ENCODE data around the gene RAI14. TPM values are rescaled to one million over a fixed set of nuclear protein-coding genes. Genes with fewer than 3 reads are reported as not detected.
"Not testable (repeated sequence)": the region's sequence is repeated elsewhere in the genome, so short reads cannot be mapped to it uniquely, and the experiment has no call there.

The RAI14 gene
- total RNA-seq, 1 donor from 2014 or later = 11.5 TPM

DNA sequence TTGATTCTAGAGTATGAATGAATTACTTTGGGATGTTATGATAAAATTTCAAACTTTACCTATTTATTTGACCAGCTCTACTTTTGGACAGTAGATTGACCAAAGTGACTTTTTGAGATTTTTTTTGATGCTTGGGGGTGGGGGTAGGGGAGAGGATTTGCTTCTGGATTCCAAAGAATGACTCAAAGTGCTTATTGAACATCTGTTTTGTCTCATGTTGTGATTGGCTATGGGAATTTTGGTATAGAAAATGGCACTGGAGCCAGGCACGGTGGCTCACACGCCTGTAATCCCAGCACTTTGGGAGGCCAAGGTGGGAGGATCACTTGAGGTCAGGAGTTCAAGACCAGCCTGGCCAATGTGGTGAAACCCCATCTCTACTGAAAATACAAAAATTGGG lies 97.1 kb downstream of the RAI14 start:
- not testable (repeated sequence) for H3K27ac ChIP-seq (ENCODE audit: low read depth, low read length); H3K4me3 ChIP-seq (ENCODE audit: low read length in 3 of 3); H3K9ac ChIP-seq (ENCODE audit: low read depth in 1 of 3, low read length in 3 of 3); H3K9me3 ChIP-seq (ENCODE audit: control insufficient read depth in 3 of 3, low read length in 3 of 3); H3K36me3 ChIP-seq (ENCODE audit: control insufficient read depth in 3 of 3, insufficient read depth in 3 of 3, low read length in 3 of 3); H3K27me3 ChIP-seq (ENCODE audit: control insufficient read depth in 3 of 3, insufficient read depth in 3 of 3, low read length in 3 of 3); H3K4me1 ChIP-seq (ENCODE audit: control insufficient read depth in 3 of 3, insufficient read depth in 3 of 3, low read length in 3 of 3)

- H3K27ac ChIP-seq (ENCODE audit: low read depth, low read length) = no peak overlapping the region
- no peak overlapping the region for H3K4me3 ChIP-seq (ENCODE audit: low read length in 3 of 3)
- H3K9me3 ChIP-seq (ENCODE audit: control insufficient read depth in 3 of 3, low read length in 3 of 3) = no peaks in the 10 kb centered on the region
- no peaks in the 10 kb centered on the region for H3K27me3 ChIP-seq (ENCODE audit: control insufficient read depth in 3 of 3, insufficient read depth in 3 of 3, low read length in 3 of 3)
- H3K36me3 ChIP-seq (ENCODE audit: control insufficient read depth in 3 of 3, insufficient read depth in 3 of 3, low read length in 3 of 3) = no peaks in the 10 kb centered on the region
- H3K9ac ChIP-seq (ENCODE audit: low read depth in 1 of 3, low read length in 3 of 3) = no peak overlapping the region
- H3K4me1 ChIP-seq (ENCODE audit: control insufficient read depth in 3 of 3, insufficient read depth in 3 of 3, low read length in 3 of 3) = peaks cover 0 to 2% (median 0%) of the 10 kb centered on the region in 3 donors
Observed at GRCh38 chr5:34755926-34756325, 99.8 kb downstream of the RAI14 start.

GRCh38 chr5:34756781-34757624 lies 100.9 kb downstream of the RAI14 start:
- Histone ChIP-seq H3K4me1 (ENCODE audit: control insufficient read depth in 3 of 3, insufficient read depth in 3 of 3, low read length in 3 of 3) (peaks cover 0 to 2% (median 0%) of the 10 kb centered on the region in 3 donors), H3K9me3 (ENCODE audit: control insufficient read depth in 3 of 3, low read length in 3 of 3) (no peaks in the 10 kb centered on the region), H3K4me3 (ENCODE audit: low read length in 3 of 3) (no peak overlapping the region), H3K36me3 (ENCODE audit: control insufficient read depth in 3 of 3, insufficient read depth in 3 of 3, low read length in 3 of 3) (no peaks in the 10 kb centered on the region), H3K9ac (ENCODE audit: low read depth in 1 of 3, low read length in 3 of 3) (no peak overlapping the region), H3K27ac (ENCODE audit: low read depth, low read length) (no peak overlapping the region), H3K27me3 (ENCODE audit: control insufficient read depth in 3 of 3, insufficient read depth in 3 of 3, low read length in 3 of 3) (no peaks in the 10 kb centered on the region)

- Histone ChIP-seq H3K36me3 (ENCODE audit: control insufficient read depth in 3 of 3, insufficient read depth in 3 of 3, low read length in 3 of 3) (no peaks in the 10 kb centered on the region), H3K4me1 (ENCODE audit: control insufficient read depth in 3 of 3, insufficient read depth in 3 of 3, low read length in 3 of 3) (peaks cover 2 to 5% (median 3%) of the 10 kb centered on the region in 3 donors), H3K9me3 (ENCODE audit: control insufficient read depth in 3 of 3, low read length in 3 of 3) (no peaks in the 10 kb centered on the region), H3K4me3 (ENCODE audit: low read length in 3 of 3) (no peak overlapping the region), H3K27me3 (ENCODE audit: control insufficient read depth in 3 of 3, insufficient read depth in 3 of 3, low read length in 3 of 3) (no peaks in the 10 kb centered on the region), H3K27ac (ENCODE audit: low read depth, low read length) (no peak overlapping the region), H3K9ac (ENCODE audit: low read depth in 1 of 3, low read length in 3 of 3) (no peak overlapping the region)
Observed at GRCh38 chr5:34758514-34758913, 102.4 kb downstream of the RAI14 start.

- H3K36me3 ChIP-seq (ENCODE audit: control insufficient read depth in 3 of 3, insufficient read depth in 3 of 3, low read length in 3 of 3); H3K27ac ChIP-seq (ENCODE audit: low read depth, low read length); H3K4me3 ChIP-seq (ENCODE audit: low read length in 3 of 3); H3K9me3 ChIP-seq (ENCODE audit: control insufficient read depth in 3 of 3, low read length in 3 of 3); H3K9ac ChIP-seq (ENCODE audit: low read depth in 1 of 3, low read length in 3 of 3); H3K4me1 ChIP-seq (ENCODE audit: control insufficient read depth in 3 of 3, insufficient read depth in 3 of 3, low read length in 3 of 3); H3K27me3 ChIP-seq (ENCODE audit: control insufficient read depth in 3 of 3, insufficient read depth in 3 of 3, low read length in 3 of 3): not testable (repeated sequence)
Observed at GRCh38 chr5:34759213-34759612, 103.1 kb downstream of the RAI14 start.

GRCh38 chr5:34765662-34766061 lies 109.5 kb downstream of the RAI14 start:
- no peaks in the 10 kb centered on the region for H3K27me3 ChIP-seq (ENCODE audit: control insufficient read depth in 3 of 3, insufficient read depth in 3 of 3, low read length in 3 of 3)
- H3K9ac ChIP-seq (ENCODE audit: low read depth in 1 of 3, low read length in 3 of 3) = no peak overlapping the region
- H3K4me3 ChIP-seq (ENCODE audit: low read length in 3 of 3) = no peak overlapping the region
- no peaks in the 10 kb centered on the region for H3K36me3 ChIP-seq (ENCODE audit: control insufficient read depth in 3 of 3, insufficient read depth in 3 of 3, low read length in 3 of 3)
- no peaks in the 10 kb centered on the region for H3K9me3 ChIP-seq (ENCODE audit: control insufficient read depth in 3 of 3, low read length in 3 of 3)
- peaks cover 0 to 5% (median 3%) of the 10 kb centered on the region in 3 donors for H3K4me1 ChIP-seq (ENCODE audit: control insufficient read depth in 3 of 3, insufficient read depth in 3 of 3, low read length in 3 of 3)
- H3K27ac ChIP-seq (ENCODE audit: low read depth, low read length) = no peak overlapping the region

DNA sequence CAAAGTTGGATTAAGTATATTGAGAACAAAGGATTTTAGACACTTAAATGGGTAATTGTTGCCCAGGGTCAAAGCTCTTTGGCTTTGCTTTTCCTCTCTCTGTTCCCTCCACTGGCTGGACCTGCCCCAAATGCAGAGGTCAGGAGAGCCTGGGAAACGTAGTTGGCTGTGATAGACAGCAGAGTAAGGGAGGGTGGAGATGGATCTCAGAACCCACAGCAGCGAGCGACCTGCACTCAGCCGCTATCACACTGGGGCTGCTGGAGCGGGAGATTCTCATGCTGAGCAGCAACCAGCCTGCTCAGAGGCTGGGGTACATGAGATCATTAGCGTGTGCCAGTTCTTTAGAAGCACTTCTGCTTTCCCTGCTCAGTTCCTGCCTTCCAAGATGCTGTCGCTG lies 111.1 kb downstream of the RAI14 start:
- H3K27me3 ChIP-seq (ENCODE audit: control insufficient read depth in 3 of 3, insufficient read depth in 3 of 3, low read length in 3 of 3) = no peaks in the 10 kb centered on the region
- H3K27ac ChIP-seq (ENCODE audit: low read depth, low read length) = no peak overlapping the region
- H3K9ac ChIP-seq (ENCODE audit: low read depth in 1 of 3, low read length in 3 of 3) = no peak overlapping the region
- peaks cover 0 to 5% (median 3%) of the 10 kb centered on the region in 3 donors for H3K4me1 ChIP-seq (ENCODE audit: control insufficient read depth in 3 of 3, insufficient read depth in 3 of 3, low read length in 3 of 3)
- H3K36me3 ChIP-seq (ENCODE audit: control insufficient read depth in 3 of 3, insufficient read depth in 3 of 3, low read length in 3 of 3) = no peaks in the 10 kb centered on the region
- H3K4me3 ChIP-seq (ENCODE audit: low read length in 3 of 3) = no peak overlapping the region
- no peaks in the 10 kb centered on the region for H3K9me3 ChIP-seq (ENCODE audit: control insufficient read depth in 3 of 3, low read length in 3 of 3)

DNA sequence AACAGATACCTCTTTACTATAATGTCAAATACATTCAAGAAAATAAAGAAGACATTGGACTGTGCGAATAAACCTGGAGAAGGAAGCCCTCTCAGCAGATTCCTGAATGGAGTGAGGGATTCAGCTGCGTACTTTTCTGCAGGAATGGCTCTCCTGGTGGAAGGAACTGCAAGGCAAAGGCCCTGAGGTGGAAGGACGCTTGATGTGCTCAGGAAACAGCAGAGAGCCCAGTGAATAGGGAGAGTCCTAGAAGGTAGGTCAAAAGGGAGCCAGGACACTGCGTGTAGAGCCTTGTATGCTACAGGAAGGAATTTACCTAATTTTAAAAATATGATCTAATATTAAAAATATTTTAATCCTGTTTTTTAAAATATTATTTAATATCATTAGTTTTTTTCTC lies 114.4 kb downstream of the RAI14 start:
- Histone ChIP-seq H3K9me3 (ENCODE audit: control insufficient read depth in 3 of 3, low read length in 3 of 3) (no peaks in the 10 kb centered on the region), H3K27me3 (ENCODE audit: control insufficient read depth in 3 of 3, insufficient read depth in 3 of 3, low read length in 3 of 3) (no peaks in the 10 kb centered on the region), H3K4me3 (ENCODE audit: low read length in 3 of 3) (no peak overlapping the region), H3K4me1 (ENCODE audit: control insufficient read depth in 3 of 3, insufficient read depth in 3 of 3, low read length in 3 of 3) (peaks cover 0 to 3% (median 0%) of the 10 kb centered on the region in 3 donors), H3K36me3 (ENCODE audit: control insufficient read depth in 3 of 3, insufficient read depth in 3 of 3, low read length in 3 of 3) (no peaks in the 10 kb centered on the region), H3K9ac (ENCODE audit: low read depth in 1 of 3, low read length in 3 of 3) (no peak overlapping the region), H3K27ac (ENCODE audit: low read depth, low read length) (no peak overlapping the region)

- Histone ChIP-seq H3K9me3 (ENCODE audit: control insufficient read depth in 3 of 3, low read length in 3 of 3) (no peaks in the 10 kb centered on the region), H3K27ac (ENCODE audit: low read depth, low read length) (no peak overlapping the region), H3K4me3 (ENCODE audit: low read length in 3 of 3) (no peak overlapping the region)
Observed at GRCh38 chr5:34771076-34771475, 114.9 kb downstream of the RAI14 start.

GRCh38 chr5:34772267-34773098 lies 116.4 kb downstream of the RAI14 start:
- H3K4me3 ChIP-seq (ENCODE audit: low read length in 3 of 3) = no peak overlapping the region
- no peak overlapping the region for H3K9ac ChIP-seq (ENCODE audit: low read depth in 1 of 3, low read length in 3 of 3)
- H3K27ac ChIP-seq (ENCODE audit: low read depth, low read length) = no peak overlapping the region
- H3K4me1 ChIP-seq (ENCODE audit: control insufficient read depth in 3 of 3, insufficient read depth in 3 of 3, low read length in 3 of 3) = peaks cover 0 to 3% (median 0%) of the 10 kb centered on the region in 3 donors
- H3K9me3 ChIP-seq (ENCODE audit: control insufficient read depth in 3 of 3, low read length in 3 of 3) = no peaks in the 10 kb centered on the region
- H3K36me3 ChIP-seq (ENCODE audit: control insufficient read depth in 3 of 3, insufficient read depth in 3 of 3, low read length in 3 of 3) = no peaks in the 10 kb centered on the region
- H3K27me3 ChIP-seq (ENCODE audit: control insufficient read depth in 3 of 3, insufficient read depth in 3 of 3, low read length in 3 of 3) = no peaks in the 10 kb centered on the region

More at GRCh38 chr5:34771076-34771475, 114.9 kb downstream of the RAI14 start:
- Histone ChIP-seq H3K36me3 (ENCODE audit: control insufficient read depth in 3 of 3, insufficient read depth in 3 of 3, low read length in 3 of 3) (no peaks in the 10 kb centered on the region), H3K4me1 (ENCODE audit: control insufficient read depth in 3 of 3, insufficient read depth in 3 of 3, low read length in 3 of 3) (peaks cover 0 to 3% (median 0%) of the 10 kb centered on the region in 3 donors), H3K27me3 (ENCODE audit: control insufficient read depth in 3 of 3, insufficient read depth in 3 of 3, low read length in 3 of 3) (no peaks in the 10 kb centered on the region), H3K9ac (ENCODE audit: low read depth in 1 of 3, low read length in 3 of 3) (no peak overlapping the region)
